Hepatic stellate cell (primary cell): ENCODE measurements around the gene SLC22A23.

Experiments
- DNase-seq: peaks from one replicate; pipeline ENCODE4 v3.0.0; 2011; ENCODE audit warnings: low spot score

Gene SLC22A23

DNA sequence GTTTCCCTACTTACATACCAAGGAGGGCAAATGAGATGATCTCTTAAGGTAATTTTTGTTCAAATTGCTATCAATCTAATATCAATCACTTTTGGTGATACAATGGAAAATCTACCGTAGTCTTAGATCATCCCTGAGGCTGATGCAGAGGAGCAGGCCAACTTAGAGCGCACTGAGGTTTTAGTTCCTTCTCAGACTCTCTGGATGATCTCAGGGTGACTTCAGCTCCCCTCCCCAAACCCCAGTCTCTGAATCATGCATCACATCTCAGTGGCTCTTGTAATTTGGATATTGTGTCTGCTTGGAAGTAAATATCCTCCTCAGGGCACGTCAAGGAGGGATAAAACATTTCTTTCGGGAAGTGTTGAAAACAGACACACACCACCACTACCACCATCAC, 235.3 kb downstream of the SLC22A23 start:
- no peak for DNase-seq

DNA sequence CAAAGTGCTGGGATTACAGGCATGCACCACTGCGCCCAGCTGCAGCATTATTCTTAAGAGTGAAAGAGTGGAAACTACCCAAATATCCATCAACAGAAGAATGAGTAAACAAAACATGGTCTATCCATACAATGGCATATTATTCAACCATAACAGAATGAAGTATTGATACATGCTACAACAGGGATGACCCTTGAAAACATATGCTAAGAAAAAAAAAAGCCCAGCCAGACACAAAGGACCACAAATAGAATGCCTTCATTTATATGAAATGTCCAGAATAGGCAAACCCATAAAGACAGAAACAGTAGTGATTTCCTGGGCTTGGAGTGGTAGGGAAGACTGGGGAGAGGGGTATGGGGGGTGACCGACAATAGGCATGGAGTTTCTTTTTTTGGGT, 236.5 kb downstream of the SLC22A23 start:
- no peak for DNase-seq
